ENCODE data around the gene ZNF438.

GRCh38 chr10:30853066-30853465 lies 178.6 kb downstream of the ZNF438 start:
- TF ChIP-seq CTCF (IDR thresholded peaks at IDR 0.05; ENCODE audit: borderline replicate concordance, extremely low read depth, low read length, poor library complexity, severe bottlenecking) (no peak), EZH2 (IDR thresholded peaks at IDR 0.05; ENCODE audit: borderline replicate concordance, low read depth, low read length, severe bottlenecking) (no peak)
